HG03159 (cell line): ENCODE data around the gene CALHM3.

Experiments
- ATAC-seq: cut with Tn5 transposase; IDR thresholded peaks from one replicate; pipeline ENCODE4 v1.9.1; 2021; ENCODE audit warnings: mild to moderate bottlenecking, moderate library complexity; ENCODE audit not compliant: unreplicated experiment

Gene CALHM3

GRCh38 chr10:103451091-103451813, 27.8 kb downstream of the CALHM3 start:
- ATAC-seq = no peak

- ATAC-seq = no peak
These were observed 28.8 kb downstream of the CALHM3 start for GRCh38 chr10:103450201-103450695.

- no peak for ATAC-seq
These were observed 29.6 kb downstream of the CALHM3 start for GRCh38 chr10:103449208-103450144.

GRCh38 chr10:103448746-103449145, 30.3 kb downstream of the CALHM3 start:
- ATAC-seq = no peak

- ATAC-seq = no peak
These were observed 31.9 kb downstream of the CALHM3 start for GRCh38 chr10:103447187-103447586.

GRCh38 chr10:103445767-103446567, 33.1 kb downstream of the CALHM3 start:
- no peak for ATAC-seq

GRCh38 chr10:103445366-103445765, 33.7 kb downstream of the CALHM3 start:
- no peak for ATAC-seq

GRCh38 chr10:103444478-103444877, 34.6 kb downstream of the CALHM3 start:
- ATAC-seq = no peak

GRCh38 chr10:103443475-103444185, 35.4 kb downstream of the CALHM3 start:
- no peak for ATAC-seq

- ATAC-seq = no peak
These were observed 37.0 kb downstream of the CALHM3 start for GRCh38 chr10:103442031-103442461.

GRCh38 chr10:103441611-103442010, 37.4 kb downstream of the CALHM3 start:
- ATAC-seq = no peak

GRCh38 chr10:103441206-103441605, 37.8 kb downstream of the CALHM3 start:
- ATAC-seq = no peak

- ATAC-seq = no peak
These were observed 38.6 kb downstream of the CALHM3 start for GRCh38 chr10:103440416-103440815.

GRCh38 chr10:103439776-103440175, 39.3 kb downstream of the CALHM3 start:
- no peak for ATAC-seq

GRCh38 chr10:103433858-103434257, 45.2 kb downstream of the CALHM3 start:
- no peak for ATAC-seq

GRCh38 chr10:103431902-103432301, 47.1 kb downstream of the CALHM3 start:
- ATAC-seq = no peak

GRCh38 chr10:103429647-103430046, 49.4 kb downstream of the CALHM3 start:
- no peak for ATAC-seq

GRCh38 chr10:103428989-103429643, 49.9 kb downstream of the CALHM3 start:
- ATAC-seq = no peak

- no peak for ATAC-seq
These were observed 51.2 kb downstream of the CALHM3 start for GRCh38 chr10:103427866-103428265.

GRCh38 chr10:103423748-103424147, 55.3 kb downstream of the CALHM3 start:
- ATAC-seq = no peak
